Measurements from ENCODE around the gene CNTN4. TPM values are rescaled to one million over a fixed set of nuclear protein-coding genes. Genes with fewer than 3 reads are reported as not detected.

Gene CNTN4
- total and polyA plus RNA-seq, 9 donors: 0.35 to 16.7 (median 3.0) TPM

- TF ChIP-seq CTCF (IDR thresholded peaks at IDR 0.05) (no peak), POLR2A (IDR thresholded peaks at IDR 0.05) (no peak), EP300 (IDR thresholded peaks at IDR 0.05) (no peak)
- no peak for DNase-seq
- Histone ChIP-seq H3K9me3 (no peaks in the 10 kb centered on the region), H3K27ac (no peak overlapping the region), H3K4me3 (no peak overlapping the region), H3K36me3 (no peaks in the 10 kb centered on the region), H3K4me1 (ENCODE audit: insufficient read depth) (peaks cover 3% of the 10 kb centered on the region), H3K27me3 (no peaks in the 10 kb centered on the region)
- WGBS, 3 donors: 1 to 3% (median 1%) methylated on average over 7 of the region's 7 CpGs
- intact Hi-C loops (cut with DNase I): no loop called here
Measured at GRCh38 chr3:2096216-2096615, 2.5 kb upstream of the CNTN4 start.

GRCh38 chr3:2097641-2098191 lies 950 bp upstream of the CNTN4 start:
- Histone ChIP-seq H3K9me3 (no peaks in the 10 kb centered on the region), H3K4me3 (peak overlapping the region; percentile 62), H3K4me1 (ENCODE audit: insufficient read depth) (peaks cover 3% of the 10 kb centered on the region), H3K27me3 (no peaks in the 10 kb centered on the region), H3K36me3 (no peaks in the 10 kb centered on the region), H3K27ac (no peak overlapping the region)
- no peak for TF ChIP-seq CTCF (IDR thresholded peaks at IDR 0.05)
- no peak for TF ChIP-seq EP300 (IDR thresholded peaks at IDR 0.05)
- no peak for TF ChIP-seq POLR2A (IDR thresholded peaks at IDR 0.05)
- intact Hi-C loops (cut with DNase I): no loop called here
- DNase-seq: no peak
- WGBS, 3 donors: 3 to 4% (median 4%) methylated on average over 18 of the region's 18 CpGs

- H3K27me3 ChIP-seq: no peaks in the 10 kb centered on the region
- WGBS, 3 donors: 0 to 1% (median 1%) methylated on average over 42 to 58 of the region's 58 CpGs
Measured at GRCh38 chr3:2099028-2099671, 484 bp downstream of the CNTN4 start.

GRCh38 chr3:2099779-2100191 lies 1.1 kb downstream of the CNTN4 start:
- WGBS, 3 donors: 1 to 3% (median 2%) methylated on average over 25 to 26 of the region's 26 CpGs
- no peak for DNase-seq
- H3K4me3 ChIP-seq: peak overlapping the region; percentile 62
- no peak overlapping the region for H3K27ac ChIP-seq
- H3K9me3 ChIP-seq: no peaks in the 10 kb centered on the region
- intact Hi-C loops (cut with DNase I): no loop called here
- no peaks in the 10 kb centered on the region for H3K36me3 ChIP-seq
- TF ChIP-seq EP300 (IDR thresholded peaks at IDR 0.05) (no peak), POLR2A (IDR thresholded peaks at IDR 0.05) (no peak), CTCF (IDR thresholded peaks at IDR 0.05) (no peak)
- peaks cover 3% of the 10 kb centered on the region for H3K4me1 ChIP-seq (ENCODE audit: insufficient read depth)
- H3K27me3 ChIP-seq: no peaks in the 10 kb centered on the region

More at GRCh38 chr3:2099028-2099671, 484 bp downstream of the CNTN4 start:
- H3K4me3 ChIP-seq: peak overlapping the region; percentile 62
- no peaks in the 10 kb centered on the region for H3K36me3 ChIP-seq
- peak in 1 of 5 donors; percentile 10 for DNase-seq
- no peaks in the 10 kb centered on the region for H3K9me3 ChIP-seq
- intact Hi-C loops (cut with DNase I): no loop called here
- H3K27ac ChIP-seq: no peak overlapping the region
- no peak for TF ChIP-seq POLR2A (IDR thresholded peaks at IDR 0.05)
- peaks cover 3% of the 10 kb centered on the region for H3K4me1 ChIP-seq (ENCODE audit: insufficient read depth)

- 74 to 81% (median 77%) methylated on average over 6 of the region's 6 CpGs for WGBS, 3 donors
- no peak overlapping the region for H3K4me3 ChIP-seq
- H3K27ac ChIP-seq: no peak overlapping the region
- no peaks in the 10 kb centered on the region for H3K9me3 ChIP-seq
- intact Hi-C loops (cut with DNase I): no loop called here
- DNase-seq: no peak
- TF ChIP-seq CTCF (IDR thresholded peaks at IDR 0.05): no peak
- no peak for TF ChIP-seq EP300 (IDR thresholded peaks at IDR 0.05)
- no peak for TF ChIP-seq POLR2A (IDR thresholded peaks at IDR 0.05)
- no peaks in the 10 kb centered on the region for H3K36me3 ChIP-seq
- H3K4me1 ChIP-seq (ENCODE audit: insufficient read depth): no peaks in the 10 kb centered on the region
- no peaks in the 10 kb centered on the region for H3K27me3 ChIP-seq
Measured at GRCh38 chr3:2106438-2106837, 7.8 kb downstream of the CNTN4 start.

All from ovary (tissue), 9 donors.